ENCODE results near the gene MRTFA. TPM values are rescaled to one million over a fixed set of nuclear protein-coding genes. Genes with fewer than 3 reads are reported as not detected.
"Not testable (repeated sequence)": the region's sequence is repeated elsewhere in the genome, so short reads cannot be mapped to it uniquely, and the experiment has no call there.

The MRTFA gene
- total RNA-seq, 4 donors from 2014 or later, result 81.6 to 109 (median 94.5) TPM

GRCh38 chr22:40540265-40540664, 96.3 kb downstream of the MRTFA start:
- TF ChIP-seq CTCF (IDR thresholded peaks at IDR 0.05), result no peak
- no peak for TF ChIP-seq POLR2AphosphoS5 (IDR thresholded peaks at IDR 0.05)
- TF ChIP-seq EP300 (IDR thresholded peaks at IDR 0.05), result no peak
- TF ChIP-seq POLR2A (IDR thresholded peaks at IDR 0.05), result no peak
- Histone ChIP-seq H3K4me1 (peaks cover 36% of the 10 kb centered on the region), H3K36me3 (no peaks in the 10 kb centered on the region), H3K27ac (no peak overlapping the region), H3K9me3 (no peaks in the 10 kb centered on the region), H3K27me3 (no peaks in the 10 kb centered on the region), H3K4me3 (no peak overlapping the region)
- no peak for DNase-seq (ENCODE audit: low spot score in 2 of 2)
- WGBS, result 93% methylated on average over 5 of the region's 5 CpGs

GRCh38 chr22:40536149-40536548, 100.4 kb downstream of the MRTFA start:
- H3K27ac ChIP-seq; H3K4me3 ChIP-seq; H3K36me3 ChIP-seq; DNase-seq (ENCODE audit: low spot score in 2 of 2); H3K27me3 ChIP-seq; H3K9me3 ChIP-seq: not testable (repeated sequence)
- 97% methylated on average over 10 of the region's 28 CpGs for WGBS
- peaks cover 45% of the 10 kb centered on the region for H3K4me1 ChIP-seq

GRCh38 chr22:40535642-40536041, 100.9 kb downstream of the MRTFA start:
- peaks cover 45% of the 10 kb centered on the region for H3K4me1 ChIP-seq
- no peak for TF ChIP-seq CTCF (IDR thresholded peaks at IDR 0.05)
- no peak for TF ChIP-seq POLR2A (IDR thresholded peaks at IDR 0.05)
- no peak for TF ChIP-seq EP300 (IDR thresholded peaks at IDR 0.05)
- TF ChIP-seq POLR2AphosphoS5 (IDR thresholded peaks at IDR 0.05), result no peak
- DNase-seq (ENCODE audit: low spot score in 2 of 2), result no peak
- no peaks in the 10 kb centered on the region for H3K36me3 ChIP-seq
- H3K9me3 ChIP-seq, result no peaks in the 10 kb centered on the region
- peak overlapping the region; percentile 18 for H3K27ac ChIP-seq
- WGBS, result 90% methylated on average over 2 of the region's 2 CpGs
- H3K27me3 ChIP-seq, result no peaks in the 10 kb centered on the region
- no peak overlapping the region for H3K4me3 ChIP-seq

GRCh38 chr22:40535189-40535512, 101.4 kb downstream of the MRTFA start:
- Histone ChIP-seq H3K36me3 (no peaks in the 10 kb centered on the region), H3K27me3 (no peaks in the 10 kb centered on the region), H3K27ac (peak overlapping the region; percentile 63), H3K4me3 (no peak overlapping the region), H3K9me3 (no peaks in the 10 kb centered on the region), H3K4me1 (peaks cover 45% of the 10 kb centered on the region)
- WGBS, result 64% methylated on average over 2 of the region's 2 CpGs
- TF ChIP-seq EP300 (IDR thresholded peaks at IDR 0.05) (no peak), POLR2AphosphoS5 (IDR thresholded peaks at IDR 0.05) (no peak), CTCF (IDR thresholded peaks at IDR 0.05) (no peak), POLR2A (IDR thresholded peaks at IDR 0.05) (no peak)
- DNase-seq (ENCODE audit: low spot score in 2 of 2), result no peak

- TF ChIP-seq POLR2AphosphoS5 (IDR thresholded peaks at IDR 0.05) (no peak), POLR2A (IDR thresholded peaks at IDR 0.05) (no peak), CTCF (IDR thresholded peaks at IDR 0.05) (no peak), EP300 (IDR thresholded peaks at IDR 0.05) (no peak)
Measured at GRCh38 chr22:40534379-40535188, 101.9 kb downstream of the MRTFA start.

More at GRCh38 chr22:40534379-40535188, 101.9 kb downstream of the MRTFA start:
- H3K27me3 ChIP-seq, result no peaks in the 10 kb centered on the region
- no peak for DNase-seq (ENCODE audit: low spot score in 2 of 2)
- no peaks in the 10 kb centered on the region for H3K36me3 ChIP-seq
- no peaks in the 10 kb centered on the region for H3K9me3 ChIP-seq
- 39% methylated on average over 6 of the region's 6 CpGs for WGBS
- H3K27ac ChIP-seq, result peak overlapping the region; percentile 63
- H3K4me1 ChIP-seq, result peaks cover 46% of the 10 kb centered on the region
- H3K4me3 ChIP-seq, result no peak overlapping the region
